ENCODE measurements around the gene LDLR. TPM values are rescaled to one million over a fixed set of nuclear protein-coding genes. Genes with fewer than 3 reads are reported as not detected.

The LDLR gene
- polyA plus RNA-seq, 2 donors = 51.9 to 66.7 TPM

GRCh38 chr19:11054200-11054599 lies 35.1 kb upstream of the LDLR start:
- Histone ChIP-seq H3K36me3 (ENCODE audit: control insufficient read depth in 2 of 2, insufficient read depth in 2 of 2, low read length in 1 of 2) (peaks cover 0 to 32% of the 10 kb centered on the region in 2 donors), H3K4me1 (ENCODE audit: control insufficient read depth in 2 of 2, insufficient read depth in 2 of 2, low read length in 1 of 2) (peaks cover 0 to 3% of the 10 kb centered on the region in 2 donors), H3K27me3 (ENCODE audit: control insufficient read depth in 1 of 2, insufficient read depth in 2 of 2, low read length in 2 of 2) (no peaks in the 10 kb centered on the region), H3K9me3 (ENCODE audit: control insufficient read depth in 2 of 2, insufficient read depth in 1 of 2, low read depth in 1 of 2, low read length in 1 of 2) (no peaks in the 10 kb centered on the region), H3K27ac (ENCODE audit: low read depth in 2 of 2, low read length in 1 of 2) (no peak overlapping the region), H3K4me3 (ENCODE audit: low read depth in 1 of 2, low read length in 2 of 2) (no peak overlapping the region)
- WGBS, 2 donors = 91 to 96% methylated on average over 8 of the region's 8 CpGs

DNA sequence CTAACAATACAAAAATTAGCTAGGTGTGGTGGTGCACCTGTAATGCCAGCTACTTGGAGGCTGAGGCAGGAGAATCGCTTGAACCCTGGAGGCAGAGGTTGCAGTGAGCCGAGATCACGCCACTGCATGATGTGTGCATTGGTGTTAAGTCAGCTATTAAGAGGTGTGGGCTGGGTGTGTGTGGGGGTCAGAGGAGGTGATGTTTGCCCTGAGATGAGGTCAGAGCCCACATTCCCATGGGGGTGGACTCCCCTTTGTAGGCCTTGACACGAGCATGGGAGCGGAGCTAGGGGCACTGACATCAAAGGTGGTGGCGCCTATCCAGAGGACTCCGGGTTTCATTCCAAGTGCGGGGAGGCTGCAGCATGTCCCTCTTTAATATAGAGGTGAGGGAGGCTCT lies 34.6 kb upstream of the LDLR start:
- Histone ChIP-seq H3K4me1 (ENCODE audit: control insufficient read depth in 2 of 2, insufficient read depth in 2 of 2, low read length in 1 of 2) (no peaks in the 10 kb centered on the region), H3K27ac (ENCODE audit: low read depth in 2 of 2, low read length in 1 of 2) (no peak overlapping the region), H3K9me3 (ENCODE audit: control insufficient read depth in 2 of 2, insufficient read depth in 1 of 2, low read depth in 1 of 2, low read length in 1 of 2) (no peaks in the 10 kb centered on the region), H3K4me3 (ENCODE audit: low read depth in 1 of 2, low read length in 2 of 2) (no peak overlapping the region), H3K36me3 (ENCODE audit: control insufficient read depth in 2 of 2, insufficient read depth in 2 of 2, low read length in 1 of 2) (peaks cover 0 to 35% of the 10 kb centered on the region in 2 donors), H3K27me3 (ENCODE audit: control insufficient read depth in 1 of 2, insufficient read depth in 2 of 2, low read length in 2 of 2) (no peaks in the 10 kb centered on the region)
- 90 to 94% methylated on average over 8 of the region's 8 CpGs for WGBS, 2 donors

DNA sequence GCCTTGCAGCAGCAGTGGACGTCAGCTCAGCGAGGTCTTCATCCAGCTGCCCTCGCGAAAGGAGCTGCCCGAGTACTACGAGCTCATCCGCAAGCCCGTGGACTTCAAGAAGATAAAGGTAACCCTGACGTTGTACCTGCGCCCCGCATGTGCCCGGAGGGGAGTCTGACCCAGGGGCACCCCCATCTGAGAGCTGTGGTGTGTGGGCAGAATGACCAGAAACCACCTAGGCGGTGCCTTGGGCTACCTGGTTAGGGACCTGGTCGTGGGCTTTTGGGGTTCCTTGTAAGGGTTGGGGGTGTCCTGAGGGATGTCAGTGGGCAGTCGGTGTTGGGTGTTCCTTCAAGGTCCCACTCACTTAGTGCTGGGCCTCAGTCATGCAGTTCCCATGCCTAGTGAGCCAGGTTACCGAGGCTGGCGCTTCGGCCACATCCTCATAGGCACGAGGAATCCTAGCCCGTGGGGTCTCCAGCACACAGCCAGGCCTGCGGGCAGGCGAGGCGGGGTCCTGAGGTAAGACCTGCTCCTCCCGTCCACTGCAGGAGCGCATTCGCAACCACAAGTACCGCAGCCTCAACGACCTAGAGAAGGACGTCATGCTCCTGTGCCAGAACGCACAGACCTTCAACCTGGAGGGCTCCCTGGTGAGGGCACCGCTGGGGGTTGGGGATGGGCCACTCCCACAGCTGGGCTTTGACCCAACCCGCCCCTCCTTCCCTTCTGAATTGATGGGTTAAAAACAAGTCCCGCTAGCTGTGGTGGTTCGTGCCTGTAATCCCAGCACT lies 30.8 kb upstream of the LDLR start:
- Histone ChIP-seq H3K4me3 (ENCODE audit: low read depth in 1 of 2, low read length in 2 of 2) (no peak overlapping the region), H3K27me3 (ENCODE audit: control insufficient read depth in 1 of 2, insufficient read depth in 2 of 2, low read length in 2 of 2) (no peaks in the 10 kb centered on the region), H3K4me1 (ENCODE audit: control insufficient read depth in 2 of 2, insufficient read depth in 2 of 2, low read length in 1 of 2) (no peaks in the 10 kb centered on the region), H3K36me3 (ENCODE audit: control insufficient read depth in 2 of 2, insufficient read depth in 2 of 2, low read length in 1 of 2) (peaks cover 5 to 44% of the 10 kb centered on the region in 2 donors), H3K9me3 (ENCODE audit: control insufficient read depth in 2 of 2, insufficient read depth in 1 of 2, low read depth in 1 of 2, low read length in 1 of 2) (no peaks in the 10 kb centered on the region), H3K27ac (ENCODE audit: low read depth in 2 of 2, low read length in 1 of 2) (no peak overlapping the region)
- WGBS, 2 donors = 93 to 95% methylated on average over 34 of the region's 34 CpGs

DNA sequence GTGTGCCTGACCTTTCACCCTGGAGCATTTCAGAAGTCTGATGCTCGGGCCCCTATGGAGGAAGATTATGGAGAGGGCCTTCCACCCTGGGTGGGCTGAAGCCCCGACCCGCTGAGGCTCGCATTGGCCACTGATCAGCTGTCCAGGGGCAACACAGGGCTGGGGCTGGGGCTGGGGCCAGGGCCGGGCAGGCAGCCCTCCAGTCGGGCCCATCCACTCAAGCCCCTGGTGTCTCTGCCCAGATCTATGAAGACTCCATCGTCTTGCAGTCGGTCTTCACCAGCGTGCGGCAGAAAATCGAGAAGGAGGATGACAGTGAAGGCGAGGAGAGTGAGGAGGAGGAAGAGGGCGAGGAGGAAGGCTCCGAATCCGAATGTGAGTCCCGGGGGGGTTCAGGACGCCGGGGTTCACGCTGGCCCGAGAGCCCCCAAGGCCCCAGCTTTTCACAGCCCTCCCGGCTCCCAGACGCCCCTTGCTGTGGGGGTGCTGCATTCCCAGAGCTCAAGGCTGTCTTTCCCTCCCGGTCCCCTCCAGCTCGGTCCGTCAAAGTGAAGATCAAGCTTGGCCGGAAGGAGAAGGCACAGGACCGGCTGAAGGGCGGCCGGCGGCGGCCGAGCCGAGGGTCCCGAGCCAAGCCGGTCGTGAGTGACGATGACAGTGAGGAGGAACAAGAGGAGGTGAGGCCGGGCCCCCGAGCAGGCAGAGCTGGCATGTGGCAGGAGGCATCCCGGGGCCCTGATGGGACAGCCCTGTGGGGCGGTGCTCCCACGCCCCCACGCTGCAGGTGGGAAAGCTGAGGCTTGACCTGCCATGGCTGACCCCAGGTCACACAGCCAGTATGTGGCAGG lies 29.5 kb upstream of the LDLR start:
- H3K9me3 ChIP-seq (ENCODE audit: control insufficient read depth in 2 of 2, insufficient read depth in 1 of 2, low read depth in 1 of 2, low read length in 1 of 2) = no peaks in the 10 kb centered on the region
- no peaks in the 10 kb centered on the region for H3K4me1 ChIP-seq (ENCODE audit: control insufficient read depth in 2 of 2, insufficient read depth in 2 of 2, low read length in 1 of 2)
- H3K4me3 ChIP-seq (ENCODE audit: low read depth in 1 of 2, low read length in 2 of 2) = no peak overlapping the region
- 95 to 96% methylated on average over 43 of the region's 43 CpGs for WGBS, 2 donors
- no peaks in the 10 kb centered on the region for H3K27me3 ChIP-seq (ENCODE audit: control insufficient read depth in 1 of 2, insufficient read depth in 2 of 2, low read length in 2 of 2)
- H3K27ac ChIP-seq (ENCODE audit: low read depth in 2 of 2, low read length in 1 of 2) = no peak overlapping the region
- H3K36me3 ChIP-seq (ENCODE audit: control insufficient read depth in 2 of 2, insufficient read depth in 2 of 2, low read length in 1 of 2) = peaks cover 5 to 40% of the 10 kb centered on the region in 2 donors

GRCh38 chr19:11061952-11062351 lies 27.3 kb upstream of the LDLR start:
- peaks cover 5 to 29% of the 10 kb centered on the region in 2 donors for H3K36me3 ChIP-seq (ENCODE audit: control insufficient read depth in 2 of 2, insufficient read depth in 2 of 2, low read length in 1 of 2)

GRCh38 chr19:11063434-11063833 lies 25.8 kb upstream of the LDLR start:
- Histone ChIP-seq H3K36me3 (ENCODE audit: control insufficient read depth in 2 of 2, insufficient read depth in 2 of 2, low read length in 1 of 2) (peaks cover 5 to 26% of the 10 kb centered on the region in 2 donors), H3K27ac (ENCODE audit: low read depth in 2 of 2, low read length in 1 of 2) (no peak overlapping the region), H3K27me3 (ENCODE audit: control insufficient read depth in 1 of 2, insufficient read depth in 2 of 2, low read length in 2 of 2) (no peaks in the 10 kb centered on the region), H3K4me3 (ENCODE audit: low read depth in 1 of 2, low read length in 2 of 2) (no peak overlapping the region), H3K9me3 (ENCODE audit: control insufficient read depth in 2 of 2, insufficient read depth in 1 of 2, low read depth in 1 of 2, low read length in 1 of 2) (no peaks in the 10 kb centered on the region), H3K4me1 (ENCODE audit: control insufficient read depth in 2 of 2, insufficient read depth in 2 of 2, low read length in 1 of 2) (no peaks in the 10 kb centered on the region)
- 83 to 84% methylated on average over 3 of the region's 3 CpGs for WGBS, 2 donors

More at GRCh38 chr19:11061952-11062351, 27.3 kb upstream of the LDLR start:
- 85 to 90% methylated on average over 14 of the region's 14 CpGs for WGBS, 2 donors
- Histone ChIP-seq H3K27ac (ENCODE audit: low read depth in 2 of 2, low read length in 1 of 2) (peak overlapping the region in 1 of 2 donors; percentile 40), H3K27me3 (ENCODE audit: control insufficient read depth in 1 of 2, insufficient read depth in 2 of 2, low read length in 2 of 2) (no peaks in the 10 kb centered on the region), H3K9me3 (ENCODE audit: control insufficient read depth in 2 of 2, insufficient read depth in 1 of 2, low read depth in 1 of 2, low read length in 1 of 2) (no peaks in the 10 kb centered on the region), H3K4me1 (ENCODE audit: control insufficient read depth in 2 of 2, insufficient read depth in 2 of 2, low read length in 1 of 2) (no peaks in the 10 kb centered on the region), H3K4me3 (ENCODE audit: low read depth in 1 of 2, low read length in 2 of 2) (no peak overlapping the region)

DNA sequence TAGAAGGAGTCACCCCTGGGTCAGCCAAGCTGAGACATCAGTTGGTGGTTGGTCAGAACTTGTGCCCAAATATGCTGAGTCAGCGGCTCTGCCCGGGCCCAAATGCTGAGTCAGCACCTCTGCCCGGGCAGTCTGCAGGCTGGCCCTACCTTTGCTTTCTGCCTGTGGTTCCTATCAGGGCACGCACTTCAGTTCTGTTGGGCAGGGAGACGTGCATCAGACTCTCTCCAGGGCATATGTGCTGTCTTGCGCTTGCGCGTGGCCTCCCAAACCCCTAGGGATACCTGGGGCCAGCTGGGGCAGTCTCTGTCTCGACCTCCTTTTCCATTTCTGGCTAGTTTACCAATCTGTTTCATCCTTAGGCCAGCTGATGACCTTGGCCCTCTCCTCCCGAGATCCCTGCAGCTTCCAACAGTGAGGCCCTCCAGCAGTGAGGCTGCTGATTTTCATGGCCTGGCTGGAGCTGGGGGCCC lies 24.4 kb upstream of the LDLR start:
- peaks cover 0 to 2% of the 10 kb centered on the region in 2 donors for H3K4me1 ChIP-seq (ENCODE audit: control insufficient read depth in 2 of 2, insufficient read depth in 2 of 2, low read length in 1 of 2)
- 70 to 71% methylated on average over 10 of the region's 10 CpGs for WGBS, 2 donors
- H3K27ac ChIP-seq (ENCODE audit: low read depth in 2 of 2, low read length in 1 of 2) = peak overlapping the region in 1 of 2 donors; percentile 37
- no peaks in the 10 kb centered on the region for H3K9me3 ChIP-seq (ENCODE audit: control insufficient read depth in 2 of 2, insufficient read depth in 1 of 2, low read depth in 1 of 2, low read length in 1 of 2)
- no peaks in the 10 kb centered on the region for H3K27me3 ChIP-seq (ENCODE audit: control insufficient read depth in 1 of 2, insufficient read depth in 2 of 2, low read length in 2 of 2)
- no peak overlapping the region for H3K4me3 ChIP-seq (ENCODE audit: low read depth in 1 of 2, low read length in 2 of 2)
- peaks cover 5 to 17% of the 10 kb centered on the region in 2 donors for H3K36me3 ChIP-seq (ENCODE audit: control insufficient read depth in 2 of 2, insufficient read depth in 2 of 2, low read length in 1 of 2)

GRCh38 chr19:11066326-11066725 lies 22.9 kb upstream of the LDLR start:
- Histone ChIP-seq H3K36me3 (ENCODE audit: control insufficient read depth in 2 of 2, insufficient read depth in 2 of 2, low read length in 1 of 2) (peaks cover 5 to 9% of the 10 kb centered on the region in 2 donors), H3K27ac (ENCODE audit: low read depth in 2 of 2, low read length in 1 of 2) (no peak overlapping the region), H3K9me3 (ENCODE audit: control insufficient read depth in 2 of 2, insufficient read depth in 1 of 2, low read depth in 1 of 2, low read length in 1 of 2) (no peaks in the 10 kb centered on the region), H3K27me3 (ENCODE audit: control insufficient read depth in 1 of 2, insufficient read depth in 2 of 2, low read length in 2 of 2) (no peaks in the 10 kb centered on the region), H3K4me3 (ENCODE audit: low read depth in 1 of 2, low read length in 2 of 2) (no peak overlapping the region), H3K4me1 (ENCODE audit: control insufficient read depth in 2 of 2, insufficient read depth in 2 of 2, low read length in 1 of 2) (peaks cover 0 to 2% of the 10 kb centered on the region in 2 donors)
- WGBS, 2 donors = 88 to 94% methylated on average over 5 of the region's 5 CpGs

- H3K4me3 ChIP-seq (ENCODE audit: low read depth in 1 of 2, low read length in 2 of 2) = no peak overlapping the region
- no peaks in the 10 kb centered on the region for H3K27me3 ChIP-seq (ENCODE audit: control insufficient read depth in 1 of 2, insufficient read depth in 2 of 2, low read length in 2 of 2)
- H3K36me3 ChIP-seq (ENCODE audit: control insufficient read depth in 2 of 2, insufficient read depth in 2 of 2, low read length in 1 of 2) = peaks cover under 1 to 4% of the 10 kb centered on the region in 2 donors
- H3K9me3 ChIP-seq (ENCODE audit: control insufficient read depth in 2 of 2, insufficient read depth in 1 of 2, low read depth in 1 of 2, low read length in 1 of 2) = no peaks in the 10 kb centered on the region
- H3K4me1 ChIP-seq (ENCODE audit: control insufficient read depth in 2 of 2, insufficient read depth in 2 of 2, low read length in 1 of 2) = peaks cover 0 to 2% of the 10 kb centered on the region in 2 donors
- peak overlapping the region in 1 of 2 donors; percentile 34 for H3K27ac ChIP-seq (ENCODE audit: low read depth in 2 of 2, low read length in 1 of 2)
- WGBS, 2 donors = 93 to 96% methylated on average over 8 of the region's 8 CpGs
Observed at GRCh38 chr19:11067356-11068113, 21.7 kb upstream of the LDLR start.

Data from esophagus (tissue), 2 donors.